ENCODE measurements around the gene TEX52. TPM values are rescaled to one million over a fixed set of nuclear protein-coding genes. Genes with fewer than 3 reads are reported as not detected.

The TEX52 gene
- total RNA-seq = 0.41 TPM in 1 of 2 replicates, not detected in the other

GRCh38 chr12:2857021-2857431, at the start of gene TEX52:
Gene TEX52 (minus strand): TSS chr12:2857039. CDS start chr12:2857026, 13 bp downstream.
- intact Hi-C loops (cut with micrococcal nuclease) = no loop called here

- intact Hi-C loops (cut with micrococcal nuclease) = no loop called here
Measured at GRCh38 chr12:2904260-2904659, 47.4 kb upstream of the TEX52 start.

GRCh38 chr12:2902272-2902880, 45.5 kb upstream of the TEX52 start:
- intact Hi-C loops (cut with micrococcal nuclease) = no loop called here

- intact Hi-C loops (cut with micrococcal nuclease) = no loop called here
Measured at GRCh38 chr12:2900642-2901041, 43.8 kb upstream of the TEX52 start.

GRCh38 chr12:2897418-2897817, 40.6 kb upstream of the TEX52 start:
- intact Hi-C loops (cut with micrococcal nuclease) = loop anchor here (10.0 kb wide), 1 partner anchor 977 kb away; the partner anchor contains the start of gene PARP11

GRCh38 chr12:2895511-2895910, 38.7 kb upstream of the TEX52 start:
- intact Hi-C loops (cut with micrococcal nuclease) = loop anchor here (10.0 kb wide), 1 partner anchor 979 kb away; the partner anchor contains the start of gene PARP11

- intact Hi-C loops (cut with micrococcal nuclease) = loop anchor here (10.0 kb wide), 1 partner anchor 980 kb away; the partner anchor contains the start of gene PARP11
Measured at GRCh38 chr12:2895051-2895451, 38.2 kb upstream of the TEX52 start.

GRCh38 chr12:2893007-2893406, 36.2 kb upstream of the TEX52 start:
- intact Hi-C loops (cut with micrococcal nuclease) = loop anchor here (5.0 to 10.0 kb wide), 2 partner anchors 891 to 982 kb away; partner anchors contain the start of genes DCP1B and PARP11

- intact Hi-C loops (cut with micrococcal nuclease) = loop anchor here (5.0 to 10.0 kb wide), 2 partner anchors 890 to 983 kb away; partner anchors contain the start of genes DCP1B and PARP11
Measured at GRCh38 chr12:2892246-2892645, 35.4 kb upstream of the TEX52 start.

- intact Hi-C loops (cut with micrococcal nuclease) = loop anchor here (2.0 to 10.0 kb wide), 4 partner anchors 199 to 983 kb away; partner anchors contain the start of genes DCP1B and PARP11
Measured at GRCh38 chr12:2891240-2892053, 34.6 kb upstream of the TEX52 start.

GRCh38 chr12:2890388-2891239, 33.8 kb upstream of the TEX52 start, which contains the start of gene TULP3:
Gene TULP3 (plus strand): TSS chr12:2890891. CDS start chr12:2890948, 57 bp downstream.
- intact Hi-C loops (cut with micrococcal nuclease) = loop anchor here (1.0 to 10.0 kb wide), 9 partner anchors 13 to 984 kb away; partner anchors contain the start of genes DCP1B, FKBP4, FOXM1 and ITFG2

- intact Hi-C loops (cut with micrococcal nuclease) = loop anchor here (1.0 to 10.0 kb wide), 9 partner anchors 13 to 985 kb away; partner anchors contain the start of genes DCP1B, FKBP4, FOXM1 and ITFG2
Measured at GRCh38 chr12:2890001-2890387, 33.2 kb upstream of the TEX52 start.

DNA sequence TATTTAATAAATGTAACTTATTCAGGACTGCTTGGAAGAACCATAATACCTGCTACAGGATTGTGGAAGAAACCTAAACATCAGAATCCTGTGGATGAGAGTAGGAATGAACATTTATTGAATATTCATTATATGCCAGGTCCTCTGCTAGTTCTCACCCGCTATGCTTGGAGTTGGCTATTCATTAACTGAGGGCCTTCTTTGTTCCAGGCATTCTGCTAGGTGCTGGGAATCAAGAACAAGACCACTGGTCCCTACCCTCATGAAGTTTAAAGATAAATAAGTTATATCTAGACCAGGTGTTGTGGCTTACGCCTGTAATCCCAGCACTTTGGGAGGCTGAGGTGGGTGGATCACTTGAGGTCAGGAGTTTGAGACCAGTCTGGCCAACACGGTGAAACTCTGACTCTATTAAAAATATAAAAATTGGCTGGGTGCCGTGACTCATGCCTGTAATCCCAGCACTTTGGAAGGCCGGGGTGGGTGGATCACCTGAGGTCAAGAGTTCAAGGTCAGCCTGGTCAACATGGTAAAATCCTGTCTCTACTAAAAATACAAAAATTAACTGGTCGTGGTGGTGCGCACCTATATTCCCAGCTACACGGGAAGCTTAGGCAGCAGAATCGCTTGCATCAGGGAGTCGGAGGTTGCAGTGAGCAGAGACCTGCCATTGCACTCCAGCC, 30.1 kb upstream of the TEX52 start:
- intact Hi-C loops (cut with micrococcal nuclease) = no loop called here

- intact Hi-C loops (cut with micrococcal nuclease) = loop anchor here (1.0 kb wide), 2 partner anchors 59 to 156 kb away; no protein-coding TSS in a partner anchor
Measured at GRCh38 chr12:2884810-2885209, 28.0 kb upstream of the TEX52 start.

- intact Hi-C loops (cut with micrococcal nuclease) = no loop called here
Measured at GRCh38 chr12:2879853-2880252, 23.0 kb upstream of the TEX52 start.

GRCh38 chr12:2877953-2878732, 21.3 kb upstream of the TEX52 start:
- intact Hi-C loops (cut with micrococcal nuclease) = loop anchor here (1.0 to 2.0 kb wide), 5 partner anchors 10 to 187 kb away; partner anchors contain the start of genes FKBP4 and TULP3

DNA sequence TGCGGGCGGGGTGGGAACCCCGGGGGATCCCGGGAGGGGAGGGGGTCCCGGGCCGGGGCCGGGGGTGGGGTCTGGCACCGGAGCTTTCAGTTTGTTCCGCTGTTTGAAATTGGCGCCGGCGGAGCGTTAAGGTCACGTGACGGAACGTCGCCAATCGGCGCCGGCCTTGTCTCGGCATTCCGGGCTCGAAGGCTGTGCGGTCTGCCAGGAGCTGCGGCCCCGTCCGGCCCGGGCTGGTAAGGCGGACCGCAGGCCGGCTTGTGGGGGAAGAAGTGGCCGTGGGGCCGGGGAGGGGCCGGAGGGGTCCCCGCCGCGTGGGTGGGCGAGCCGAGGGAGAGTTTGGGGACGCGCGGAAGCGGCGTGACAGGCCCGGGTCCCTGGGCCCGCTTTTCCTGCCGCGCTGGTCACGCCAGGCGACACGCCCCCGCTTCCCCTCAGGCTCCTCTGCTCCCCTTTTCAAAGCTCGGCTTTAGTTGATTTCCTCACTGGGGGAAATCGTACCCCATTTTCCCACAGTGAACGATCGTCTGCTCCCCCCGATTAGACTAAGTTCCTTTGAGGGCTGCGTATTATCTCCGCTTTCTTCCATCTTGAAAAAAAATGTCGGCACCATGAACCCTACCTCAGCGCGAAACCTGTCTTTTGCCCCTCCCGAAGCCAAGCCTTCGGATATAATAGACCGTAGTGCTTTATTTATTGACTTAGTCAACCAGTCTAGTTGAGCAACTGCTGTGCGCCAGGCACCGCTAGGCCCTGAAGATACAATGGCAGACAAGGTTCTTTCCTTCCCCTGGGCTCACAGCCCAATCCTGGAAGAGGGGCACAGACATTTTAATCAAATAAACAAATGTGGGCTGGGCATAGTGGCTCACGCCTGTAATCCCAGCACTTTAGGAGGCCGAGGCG, 20.5 kb upstream of the TEX52 start, which contains the start of the genes FOXM1 and RHNO1:
Gene FOXM1, minus strand, starts transcription at position 128 of the 906 bp plus-strand sequence. CDS start 2,696 bp downstream, outside the sequence.
Gene RHNO1, plus strand, starts transcription at position 177 of the 906 bp plus-strand sequence. CDS start 8,144 bp downstream, outside the sequence.
- intact Hi-C loops (cut with micrococcal nuclease) = loop anchor here (1.0 to 2.0 kb wide), 5 partner anchors 9 to 186 kb away; partner anchors contain the start of genes FKBP4 and TULP3
